Activated naive CD8-positive, alpha-beta T cell treated with anti-CD3 and anti-CD28 coated beads, Interleukin-2, amount 50 U/mL, for 24 hours (primary cell): ENCODE data around the gene LYPD1.

Source experiments
- ATAC-seq: fragments of 150-1000 bp; cut with Tn5 transposase; one replicate; pipeline ENCODE4 v1.10.0; 2021
- DNase-seq: peaks from one replicate; pipeline ENCODE4 v3.0.0; 2021
- H3K27ac Mint-ChIP-seq: one replicate; pipeline ENCODE4 v1.8.0; 2021; ENCODE audit warnings: mild to moderate bottlenecking, mixed read lengths
- H3K27me3 Mint-ChIP-seq: one replicate; pipeline ENCODE4 v1.8.0; 2021; ENCODE audit warnings: mixed read lengths
- H3K36me3 Mint-ChIP-seq: one replicate; pipeline ENCODE4 v1.8.0; 2021; ENCODE audit warnings: low read depth, mixed read lengths
- H3K4me1 Mint-ChIP-seq: one replicate; pipeline ENCODE4 v1.8.0; 2021; ENCODE audit warnings: mixed read lengths
- H3K4me3 Mint-ChIP-seq: one replicate; pipeline ENCODE4 v1.8.0; 2021; ENCODE audit warnings: mild to moderate bottlenecking, moderate library complexity, mixed read lengths
- H3K9me3 Mint-ChIP-seq: one replicate; pipeline ENCODE4 v1.8.0; 2021; ENCODE audit warnings: mixed read lengths

The LYPD1 gene

GRCh38 chr2:132627536-132627935, 42.5 kb downstream of the LYPD1 start:
- Mint-ChIP-seq H3K27me3 (no peaks in the 10 kb centered on the region), H3K4me1 (no peaks in the 10 kb centered on the region), H3K27ac (no peak overlapping the region), H3K36me3 (no peaks in the 10 kb centered on the region), H3K9me3 (no peaks in the 10 kb centered on the region), H3K4me3 (no peak overlapping the region)
- no peak for ATAC-seq
- DNase-seq = no peak

- no peaks in the 10 kb centered on the region for H3K36me3 Mint-ChIP-seq
- H3K4me1 Mint-ChIP-seq = no peaks in the 10 kb centered on the region
- H3K27me3 Mint-ChIP-seq = no peaks in the 10 kb centered on the region
- no peak overlapping the region for H3K4me3 Mint-ChIP-seq
- ATAC-seq = no peak
- DNase-seq = no peak
- no peak overlapping the region for H3K27ac Mint-ChIP-seq
- H3K9me3 Mint-ChIP-seq = no peaks in the 10 kb centered on the region
Measured at GRCh38 chr2:132623096-132623839, 46.7 kb downstream of the LYPD1 start.

GRCh38 chr2:132621131-132621875, 48.7 kb downstream of the LYPD1 start:
- DNase-seq (no peak), ATAC-seq (no peak)
- Mint-ChIP-seq H3K4me3 (no peak overlapping the region), H3K27me3 (no peaks in the 10 kb centered on the region), H3K27ac (no peak overlapping the region), H3K9me3 (no peaks in the 10 kb centered on the region), H3K4me1 (no peaks in the 10 kb centered on the region), H3K36me3 (no peaks in the 10 kb centered on the region)

- no peak overlapping the region for H3K4me3 Mint-ChIP-seq
- ATAC-seq = no peak
- H3K27me3 Mint-ChIP-seq = no peaks in the 10 kb centered on the region
- no peak for DNase-seq
- no peaks in the 10 kb centered on the region for H3K9me3 Mint-ChIP-seq
- H3K4me1 Mint-ChIP-seq = no peaks in the 10 kb centered on the region
- H3K36me3 Mint-ChIP-seq = no peaks in the 10 kb centered on the region
- H3K27ac Mint-ChIP-seq = no peak overlapping the region
Measured at GRCh38 chr2:132620115-132620514, 49.9 kb downstream of the LYPD1 start.

- H3K27ac Mint-ChIP-seq = no peak overlapping the region
- DNase-seq (no peak), ATAC-seq (no peak)
- no peaks in the 10 kb centered on the region for H3K36me3 Mint-ChIP-seq
- no peak overlapping the region for H3K4me3 Mint-ChIP-seq
- H3K9me3 Mint-ChIP-seq = no peaks in the 10 kb centered on the region
- H3K4me1 Mint-ChIP-seq = no peaks in the 10 kb centered on the region
- H3K27me3 Mint-ChIP-seq = no peaks in the 10 kb centered on the region
Measured at GRCh38 chr2:132618734-132619133, 51.3 kb downstream of the LYPD1 start.

- Mint-ChIP-seq H3K27me3 (no peaks in the 10 kb centered on the region), H3K4me1 (no peaks in the 10 kb centered on the region), H3K4me3 (no peak overlapping the region), H3K9me3 (no peaks in the 10 kb centered on the region), H3K36me3 (no peaks in the 10 kb centered on the region), H3K27ac (no peak overlapping the region)
- DNase-seq = no peak
- ATAC-seq = no peak
Measured at GRCh38 chr2:132617989-132618388, 52.0 kb downstream of the LYPD1 start.

- no peak overlapping the region for H3K27ac Mint-ChIP-seq
- ATAC-seq (no peak), DNase-seq (no peak)
- no peak overlapping the region for H3K4me3 Mint-ChIP-seq
- no peaks in the 10 kb centered on the region for H3K27me3 Mint-ChIP-seq
- no peaks in the 10 kb centered on the region for H3K4me1 Mint-ChIP-seq
- H3K36me3 Mint-ChIP-seq = no peaks in the 10 kb centered on the region
- H3K9me3 Mint-ChIP-seq = no peaks in the 10 kb centered on the region
Measured at GRCh38 chr2:132615329-132616085, 54.5 kb downstream of the LYPD1 start.

- Mint-ChIP-seq H3K27me3 (no peaks in the 10 kb centered on the region), H3K27ac (no peak overlapping the region), H3K9me3 (no peaks in the 10 kb centered on the region), H3K4me3 (no peak overlapping the region), H3K4me1 (no peaks in the 10 kb centered on the region), H3K36me3 (no peaks in the 10 kb centered on the region)
- ATAC-seq (no peak), DNase-seq (no peak)
Measured at GRCh38 chr2:132611719-132612118, 58.3 kb downstream of the LYPD1 start.

GRCh38 chr2:132609101-132609890, 60.7 kb downstream of the LYPD1 start:
- ATAC-seq = no peak
- no peak for DNase-seq
- H3K27ac Mint-ChIP-seq = no peak overlapping the region
- no peaks in the 10 kb centered on the region for H3K36me3 Mint-ChIP-seq
- H3K27me3 Mint-ChIP-seq = no peaks in the 10 kb centered on the region
- no peak overlapping the region for H3K4me3 Mint-ChIP-seq
- H3K4me1 Mint-ChIP-seq = no peaks in the 10 kb centered on the region
- no peaks in the 10 kb centered on the region for H3K9me3 Mint-ChIP-seq

GRCh38 chr2:132608311-132608710, 61.7 kb downstream of the LYPD1 start:
- no peak for ATAC-seq
- no peak overlapping the region for H3K4me3 Mint-ChIP-seq
- no peaks in the 10 kb centered on the region for H3K36me3 Mint-ChIP-seq
- H3K4me1 Mint-ChIP-seq = no peaks in the 10 kb centered on the region
- DNase-seq = no peak
- no peak overlapping the region for H3K27ac Mint-ChIP-seq
- H3K9me3 Mint-ChIP-seq = no peaks in the 10 kb centered on the region
- H3K27me3 Mint-ChIP-seq = no peaks in the 10 kb centered on the region

- H3K27me3 Mint-ChIP-seq = no peaks in the 10 kb centered on the region
- no peaks in the 10 kb centered on the region for H3K9me3 Mint-ChIP-seq
Measured at GRCh38 chr2:132607426-132608090, 62.4 kb downstream of the LYPD1 start.

GRCh38 chr2:132606649-132607048, 63.4 kb downstream of the LYPD1 start:
- Mint-ChIP-seq H3K4me3 (no peak overlapping the region), H3K9me3 (no peaks in the 10 kb centered on the region), H3K27ac (no peak overlapping the region), H3K4me1 (no peaks in the 10 kb centered on the region), H3K27me3 (no peaks in the 10 kb centered on the region), H3K36me3 (no peaks in the 10 kb centered on the region)
- ATAC-seq (no peak), DNase-seq (no peak)

More at GRCh38 chr2:132607426-132608090, 62.4 kb downstream of the LYPD1 start:
- Mint-ChIP-seq H3K27ac (no peak overlapping the region), H3K36me3 (no peaks in the 10 kb centered on the region), H3K4me1 (no peaks in the 10 kb centered on the region), H3K4me3 (no peak overlapping the region)
- DNase-seq = no peak
- ATAC-seq = no peak

GRCh38 chr2:132605236-132606180, 64.5 kb downstream of the LYPD1 start:
- no peak overlapping the region for H3K4me3 Mint-ChIP-seq
- no peaks in the 10 kb centered on the region for H3K4me1 Mint-ChIP-seq
- no peak overlapping the region for H3K27ac Mint-ChIP-seq
- H3K9me3 Mint-ChIP-seq = no peaks in the 10 kb centered on the region
- ATAC-seq = no peak
- no peaks in the 10 kb centered on the region for H3K27me3 Mint-ChIP-seq
- H3K36me3 Mint-ChIP-seq = no peaks in the 10 kb centered on the region
- no peak for DNase-seq
